OCI-LY7 (cell line): ENCODE measurements around the gene COL18A1.

Experiments
- EZH2phosphoT487 ChIP-seq: fragments of 200-600 bp; sonication (generic); IDR thresholded peaks from 2 replicates; pipeline ENCODE4 v1.6.1; 2018; ENCODE audit warnings: low read depth, borderline replicate concordance, mild to moderate bottlenecking, mixed run types, antibody characterized with exemption, low read length, moderate library complexity, mixed read lengths
- TF ChIP-seq, protein P1 (sequence below): fragments of 200-600 bp; sonication (generic); conservative IDR thresholded peaks from 2 replicates; pipeline ENCODE4 v1.5.1; 2014; ENCODE audit warnings: mild to moderate bottlenecking, antibody characterized with exemption, low read length, moderate library complexity, mixed read lengths

DNA sequence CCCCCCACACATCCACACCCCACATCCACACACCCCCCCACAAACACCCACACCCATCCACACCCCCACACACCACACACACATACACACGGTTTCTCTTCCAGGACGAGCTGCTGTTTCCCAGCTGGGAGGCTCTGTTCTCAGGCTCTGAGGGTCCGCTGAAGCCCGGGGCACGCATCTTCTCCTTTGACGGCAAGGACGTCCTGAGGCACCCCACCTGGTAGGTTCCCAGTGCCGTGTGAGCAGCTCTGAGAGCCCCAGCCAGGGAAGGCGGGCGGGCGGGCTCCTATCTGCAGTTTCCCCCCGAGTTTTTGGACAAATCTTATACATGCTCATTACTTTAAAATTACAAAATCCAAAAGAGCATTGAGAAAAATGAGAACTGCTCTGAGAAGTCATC lies 106.0 kb downstream of the COL18A1 start:
- TF ChIP-seq, protein P1, sequence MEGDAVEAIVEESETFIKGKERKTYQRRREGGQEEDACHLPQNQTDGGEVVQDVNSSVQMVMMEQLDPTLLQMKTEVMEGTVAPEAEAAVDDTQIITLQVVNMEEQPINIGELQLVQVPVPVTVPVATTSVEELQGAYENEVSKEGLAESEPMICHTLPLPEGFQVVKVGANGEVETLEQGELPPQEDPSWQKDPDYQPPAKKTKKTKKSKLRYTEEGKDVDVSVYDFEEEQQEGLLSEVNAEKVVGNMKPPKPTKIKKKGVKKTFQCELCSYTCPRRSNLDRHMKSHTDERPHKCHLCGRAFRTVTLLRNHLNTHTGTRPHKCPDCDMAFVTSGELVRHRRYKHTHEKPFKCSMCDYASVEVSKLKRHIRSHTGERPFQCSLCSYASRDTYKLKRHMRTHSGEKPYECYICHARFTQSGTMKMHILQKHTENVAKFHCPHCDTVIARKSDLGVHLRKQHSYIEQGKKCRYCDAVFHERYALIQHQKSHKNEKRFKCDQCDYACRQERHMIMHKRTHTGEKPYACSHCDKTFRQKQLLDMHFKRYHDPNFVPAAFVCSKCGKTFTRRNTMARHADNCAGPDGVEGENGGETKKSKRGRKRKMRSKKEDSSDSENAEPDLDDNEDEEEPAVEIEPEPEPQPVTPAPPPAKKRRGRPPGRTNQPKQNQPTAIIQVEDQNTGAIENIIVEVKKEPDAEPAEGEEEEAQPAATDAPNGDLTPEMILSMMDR = no peak
- no peak for TF ChIP-seq EZH2phosphoT487
